OCI-LY7 (cell line): ENCODE results near the gene BEND5. TPM values are rescaled to one million over a fixed set of nuclear protein-coding genes. Genes with fewer than 3 reads are reported as not detected.

ENCODE experiments used
- BruUV-seq: library from RNA; stranded (reverse); fragments of 400-500 nt; replicated peaks from 2 replicates; lab custom pipeline; 2021; lab: Mats Ljungman, UMichigan
- CTCF ChIA-PET: fragments of 300-600 bp; sonication (Branson Sonifier 250); formaldehyde crosslinking; loops from one replicate; lab custom pipeline; 2022; ENCODE audit warnings: antibody characterized with exemption; ENCODE audit not compliant: unreplicated experiment; lab: Charles Lee
- POLR2A ChIA-PET: fragments of 300-600 bp; sonication (Branson Sonifier 250); formaldehyde crosslinking; loops from one replicate; lab custom pipeline; 2022; ENCODE audit warnings: antibody characterized with exemption; lab: Charles Lee
- DNase-seq: peaks from one replicate; pipeline ENCODE4 v3.0.0-alpha.2; 2015; ENCODE audit warnings: low spot score
- H2AFZ ChIP-seq: fragments of 200-600 bp; sonication (generic), shearing (Covaris generic); 2 replicates; pipeline ENCODE4 v1.6.1; 2014; ENCODE audit warnings: mild to moderate bottlenecking, antibody characterized with exemption, low read length, moderate library complexity
- H3K27ac ChIP-seq: fragments of 200-600 bp; sonication (generic); 2 replicates; pipeline ENCODE4 v1.5.1; 2014; ENCODE audit warnings: mixed run types, low read depth, mild to moderate bottlenecking, moderate library complexity, low read length, inconsistent platforms; ENCODE audit not compliant: poor library complexity, severe bottlenecking
- H3K36me3 ChIP-seq: fragments of 200-600 bp; sonication (generic); 2 replicates; pipeline ENCODE4 v1.6.1; 2014; ENCODE audit warnings: mild to moderate bottlenecking, antibody characterized with exemption, low read length, moderate library complexity, mixed read lengths; ENCODE audit not compliant: insufficient read depth
- H3K4me1 ChIP-seq: fragments of 200-600 bp; sonication (generic); 2 replicates; pipeline ENCODE4 v1.5.1; 2014; ENCODE audit warnings: mild to moderate bottlenecking, low read length; ENCODE audit not compliant: insufficient read depth, poor library complexity, severe bottlenecking
- H3K4me2 ChIP-seq: fragments of 200-600 bp; sonication (generic); 2 replicates; pipeline ENCODE4 v1.6.1; 2014; ENCODE audit warnings: mild to moderate bottlenecking, low read length
- H3K4me3 ChIP-seq: fragments of 200-600 bp; sonication (generic); 2 replicates; pipeline ENCODE4 v1.5.1; 2014; ENCODE audit warnings: mild to moderate bottlenecking, low read depth, low read length; ENCODE audit not compliant: poor library complexity, severe bottlenecking
- H3K79me2 ChIP-seq: fragments of 200-600 bp; sonication (generic); 2 replicates; pipeline ENCODE4 v1.6.1; 2016; ENCODE audit warnings: low read depth, mild to moderate bottlenecking, low read length, moderate library complexity, mixed read lengths; ENCODE audit not compliant: insufficient read depth
- H3K9me2 ChIP-seq: fragments of 200-600 bp; sonication (generic); 2 replicates; pipeline ENCODE4 v1.6.1; 2016; ENCODE audit warnings: mild to moderate bottlenecking, low read length, mixed read lengths; ENCODE audit not compliant: insufficient read depth
- H3K9me3 ChIP-seq: fragments of 200-600 bp; sonication (generic); 2 replicates; pipeline ENCODE4 v1.6.1; 2014; ENCODE audit warnings: mild to moderate bottlenecking, mixed run types, low read length, mixed read lengths
- H4K20me1 ChIP-seq: fragments of 200-600 bp; sonication (generic); 2 replicates; pipeline ENCODE4 v1.6.1; 2014; ENCODE audit warnings: mild to moderate bottlenecking, antibody characterized with exemption, low read length, moderate library complexity, mixed read lengths; ENCODE audit not compliant: insufficient read depth
- CTCF ChIP-seq: fragments of 200-600 bp; sonication (generic); conservative IDR thresholded peaks from 2 replicates; pipeline ENCODE4 v1.5.1; 2014; ENCODE audit warnings: mild to moderate bottlenecking, antibody characterized with exemption, low read length, moderate library complexity, mixed read lengths
- EZH2phosphoT487 ChIP-seq: fragments of 200-600 bp; sonication (generic); IDR thresholded peaks from 2 replicates; pipeline ENCODE4 v1.6.1; 2018; ENCODE audit warnings: low read depth, borderline replicate concordance, mild to moderate bottlenecking, mixed run types, antibody characterized with exemption, low read length, moderate library complexity, mixed read lengths
- intact Hi-C: fragments of 100-400 bp; cut with micrococcal nuclease; formaldehyde crosslinking; loops from one replicate; pipeline ENCODE4 v1.10.0; 2022; ENCODE audit not compliant: unreplicated experiment
- total RNA-seq, 2 experiments: library from RNA; depleted of rRNA in 1 of 2; stranded (reverse); fragments of >200 nt in 1 of 2; shearing (Covaris generic) in 1 of 2; gene quantifications; 2 replicates each; pipeline ENCODE4 v1.2.3, GENCODE V29; 2014 to 2022

Gene BEND5
- total RNA-seq, 2 experiments from 2014 or later, result not detected

- POLR2A ChIA-PET, result interaction anchor here (0.6 kb wide), 1 partner anchor 862 kb away, joined by 3 read pairs; no protein-coding TSS in a partner anchor
- no peaks in the 10 kb centered on the region for H3K9me3 ChIP-seq
- no TSS peak for BruUV-seq
- intact Hi-C loops, result no loop called here
- DNase-seq, result no peak
- no peaks in the 10 kb centered on the region for H3K79me2 ChIP-seq
- CTCF ChIA-PET, result no interaction called here
- H3K27ac ChIP-seq, result no peak overlapping the region
- H4K20me1 ChIP-seq, result no peaks in the 10 kb centered on the region
- no peak overlapping the region for H3K4me2 ChIP-seq
- H3K4me1 ChIP-seq, result no peaks in the 10 kb centered on the region
- H3K9me2 ChIP-seq, result no peaks in the 10 kb centered on the region
- no peak overlapping the region for H2AFZ ChIP-seq
- no peak for TF ChIP-seq CTCF
- no peak for TF ChIP-seq EZH2phosphoT487
- no peaks in the 10 kb centered on the region for H3K36me3 ChIP-seq
- H3K4me3 ChIP-seq, result no peak overlapping the region
These were observed 37.6 kb downstream of the BEND5 start for GRCh38 chr1:48739091-48739490.

DNA sequence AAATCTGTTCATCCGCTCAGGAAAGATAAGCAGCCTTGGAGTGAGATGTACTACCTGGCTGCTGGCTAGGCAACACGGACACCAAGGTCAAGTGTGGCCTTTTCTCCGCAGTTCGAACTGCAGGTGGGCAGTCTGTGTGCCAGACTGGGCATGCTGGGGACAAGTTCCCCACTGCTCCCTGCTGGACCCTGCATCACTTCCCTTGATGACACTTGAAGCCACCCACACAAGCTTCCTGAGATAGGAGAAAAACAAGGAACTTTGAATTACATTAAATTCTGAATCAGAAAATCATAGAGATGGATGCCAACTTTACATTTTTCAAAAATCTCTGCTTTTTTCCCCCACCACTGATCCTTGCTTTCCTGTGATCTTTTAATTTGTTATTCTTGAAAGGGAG, 38.3 kb downstream of the BEND5 start:
- H3K27ac ChIP-seq, result no peak overlapping the region
- no peaks in the 10 kb centered on the region for H3K9me3 ChIP-seq
- no peak overlapping the region for H3K4me3 ChIP-seq
- H4K20me1 ChIP-seq, result no peaks in the 10 kb centered on the region
- no peak overlapping the region for H2AFZ ChIP-seq
- ChIA-PET POLR2A (no interaction called here), CTCF (no interaction called here)
- no TSS peak for BruUV-seq
- H3K9me2 ChIP-seq, result no peaks in the 10 kb centered on the region
- DNase-seq, result no peak
- TF ChIP-seq CTCF, result no peak
- no peak for TF ChIP-seq EZH2phosphoT487
- no peaks in the 10 kb centered on the region for H3K4me1 ChIP-seq
- H3K36me3 ChIP-seq, result no peaks in the 10 kb centered on the region
- intact Hi-C loops, result no loop called here
- H3K79me2 ChIP-seq, result no peaks in the 10 kb centered on the region
- H3K4me2 ChIP-seq, result no peak overlapping the region

DNA sequence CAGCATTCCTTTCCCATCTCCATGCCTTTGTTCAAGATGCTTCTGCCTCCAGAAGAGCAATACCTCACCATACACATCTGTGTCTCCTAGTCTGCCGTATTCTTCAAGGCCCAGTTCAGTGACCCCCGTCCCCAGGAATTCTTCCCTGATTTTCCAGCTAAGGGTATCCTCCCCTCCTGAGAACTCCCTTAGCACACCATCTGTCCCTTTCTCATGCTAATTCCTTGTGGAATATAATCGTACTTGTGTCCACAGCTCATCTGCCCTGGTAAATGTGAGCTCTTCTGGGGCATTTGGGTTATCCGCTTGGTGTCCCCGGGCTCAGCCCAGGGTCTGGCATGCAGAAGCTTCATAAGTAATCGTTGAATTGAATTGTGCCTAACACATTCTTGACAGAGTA, 40.9 kb downstream of the BEND5 start:
- Histone ChIP-seq H3K4me2 (no peak overlapping the region), H3K4me1 (no peaks in the 10 kb centered on the region), H3K4me3 (no peak overlapping the region), H3K79me2 (no peaks in the 10 kb centered on the region), H4K20me1 (no peaks in the 10 kb centered on the region), H3K27ac (no peak overlapping the region), H3K9me2 (no peaks in the 10 kb centered on the region), H3K9me3 (no peaks in the 10 kb centered on the region), H2AFZ (no peak overlapping the region), H3K36me3 (no peaks in the 10 kb centered on the region)
- no TSS peak for BruUV-seq
- ChIA-PET POLR2A (interaction anchor here (1.4 kb wide), 1 partner anchor 17 kb away, joined by 3 read pairs; no protein-coding TSS in a partner anchor), CTCF (no interaction called here)
- intact Hi-C loops, result no loop called here
- TF ChIP-seq EZH2phosphoT487 (no peak), CTCF (no peak)
- DNase-seq, result no peak
